ENCODE data around the gene RSBN1L.
"Not testable (repeated sequence)": the region's sequence is repeated elsewhere in the genome, so short reads cannot be mapped to it uniquely, and the experiment has no call there.

RSBN1L gene

DNA sequence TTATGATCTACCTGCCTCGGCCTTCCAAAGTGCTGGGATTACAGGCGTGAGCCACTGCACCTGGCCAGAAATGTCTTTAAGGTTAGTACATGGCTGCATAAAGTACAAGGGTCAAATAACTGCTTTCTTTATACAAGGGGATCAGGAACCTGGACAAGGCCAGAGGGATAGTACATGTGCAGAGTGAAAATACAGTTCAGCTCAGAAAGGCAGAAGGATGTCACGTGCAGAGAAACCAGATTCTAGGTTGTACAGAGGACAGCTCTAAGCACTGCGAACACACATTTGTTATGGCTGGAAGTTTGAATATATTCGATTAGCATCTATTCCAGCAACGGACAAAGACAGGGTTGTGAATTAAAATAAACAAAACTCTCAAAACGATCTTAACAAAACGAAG lies 6.0 kb upstream of the RSBN1L start:
- DNase-seq: no peak

DNA sequence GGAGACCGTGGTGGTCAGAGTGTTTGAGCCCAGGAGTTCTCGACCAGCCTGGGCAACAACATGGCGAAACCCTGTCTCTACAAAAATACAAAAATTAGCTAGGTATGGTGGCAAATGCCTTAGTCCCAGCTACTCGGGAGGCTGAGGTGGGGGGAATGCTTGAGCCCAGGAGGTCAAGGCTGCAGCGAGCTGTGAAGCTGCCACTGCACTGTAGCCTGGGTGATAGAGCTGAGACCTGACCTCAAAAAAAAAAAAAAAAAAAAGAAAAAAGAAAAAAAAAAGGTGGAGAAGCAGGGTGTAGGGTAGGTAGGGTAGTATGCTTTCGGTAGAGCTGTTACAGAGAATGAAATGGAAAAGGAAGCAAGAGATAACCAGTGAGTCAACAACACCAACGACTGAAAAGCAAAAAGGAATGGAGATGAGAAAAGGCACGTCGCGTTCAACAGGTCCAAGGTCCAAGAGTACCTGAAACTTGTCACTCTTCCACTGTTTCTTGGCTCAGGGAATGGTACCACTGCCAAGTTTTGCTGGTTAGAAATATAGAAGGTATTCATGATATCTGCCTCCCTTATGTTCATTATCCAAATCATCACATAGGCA lies 4.3 kb upstream of the RSBN1L start:
- no peak for DNase-seq

DNA sequence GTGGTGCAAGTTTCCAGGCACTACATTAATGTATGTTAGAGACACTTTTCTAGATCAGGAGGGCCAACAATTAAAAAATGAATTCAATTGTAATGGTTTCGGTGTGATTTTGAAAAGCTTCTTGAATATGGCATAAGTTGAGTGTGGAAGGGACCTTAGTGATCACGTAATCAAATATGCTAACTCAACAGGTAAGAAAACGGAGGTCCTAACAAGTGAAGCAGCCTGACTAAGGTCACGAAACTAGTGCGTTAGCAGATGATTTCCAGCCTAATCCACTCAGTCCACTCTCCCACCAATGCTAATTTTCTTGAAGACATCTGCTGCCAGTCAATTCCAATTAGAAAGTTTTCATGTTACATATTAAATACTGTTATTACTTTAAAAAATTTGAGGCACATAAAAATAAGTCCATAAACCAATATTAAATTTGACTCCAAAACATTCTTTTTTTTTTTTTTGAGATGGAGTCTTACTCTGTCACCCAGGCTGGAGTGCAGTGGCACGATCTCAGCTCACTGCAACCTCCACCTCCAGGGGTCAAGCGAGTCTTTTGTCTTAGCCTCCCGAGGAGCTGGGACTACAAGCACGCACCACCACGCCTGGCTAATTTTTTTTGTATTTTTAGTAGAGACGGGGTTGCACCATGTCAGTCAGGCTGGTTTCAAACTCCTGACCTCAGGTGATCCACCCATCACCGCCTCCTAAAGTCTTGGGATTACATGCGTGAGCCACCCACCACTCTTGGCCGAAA lies 2.3 kb upstream of the RSBN1L start:
- no peak for DNase-seq

DNA sequence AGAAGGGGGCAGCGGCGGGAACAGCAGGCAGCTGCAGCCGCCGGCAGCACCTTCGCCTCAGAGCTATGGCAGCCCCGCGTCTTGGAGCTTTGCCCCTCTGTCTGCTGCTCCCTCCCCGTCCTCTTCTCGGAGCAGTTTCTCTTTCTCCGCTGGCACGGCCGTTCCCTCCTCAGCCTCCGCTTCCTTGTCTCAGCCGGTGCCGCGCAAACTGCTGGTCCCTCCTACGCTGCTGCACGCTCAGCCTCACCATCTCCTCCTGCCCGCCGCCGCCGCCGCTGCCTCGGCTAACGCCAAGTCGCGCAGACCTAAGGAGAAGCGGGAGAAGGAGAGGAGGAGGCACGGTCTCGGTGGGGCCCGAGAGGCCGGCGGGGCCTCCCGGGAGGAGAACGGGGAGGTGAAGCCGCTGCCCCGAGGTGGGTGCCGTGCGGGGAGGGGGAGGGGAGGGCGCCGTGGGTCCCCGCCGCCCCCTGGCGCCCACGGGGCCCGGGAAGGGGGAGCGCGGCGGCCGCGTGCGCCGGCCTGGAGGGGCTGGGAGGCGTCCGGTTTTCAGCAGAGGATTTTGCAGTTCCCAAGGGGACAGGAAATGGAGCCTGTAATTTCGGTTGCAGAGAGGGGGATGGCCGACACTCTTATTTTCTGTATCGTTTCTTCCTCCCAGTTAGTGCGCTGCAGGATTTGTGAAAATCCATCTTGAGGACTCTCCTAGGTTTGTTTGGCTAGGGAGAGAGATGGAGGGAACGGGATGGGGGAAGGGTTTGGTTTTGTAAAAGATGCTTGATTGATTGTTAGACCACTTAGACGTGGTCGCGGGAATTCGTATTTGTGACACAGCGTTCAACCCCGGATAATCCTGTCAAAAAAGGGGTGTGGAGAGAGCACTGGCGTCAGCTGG lies 630 bp downstream of the RSBN1L start:
- peak; percentile 50 for DNase-seq

DNA sequence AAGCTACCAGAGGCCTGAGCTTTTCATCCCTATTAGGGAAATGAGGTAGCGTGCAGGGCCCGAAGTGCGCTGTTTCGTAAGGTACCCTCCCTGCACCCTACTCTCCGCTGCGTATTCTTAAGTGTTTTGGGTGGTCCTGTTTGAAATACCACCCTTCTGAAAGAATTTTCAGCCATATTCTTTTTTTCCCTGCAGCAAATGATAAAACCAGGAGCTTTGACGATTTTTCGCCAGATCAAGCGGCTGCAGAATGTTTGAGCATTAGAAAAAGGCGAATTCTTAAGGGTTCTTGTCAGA lies 1.2 kb downstream of the RSBN1L start:
- DNase-seq: no peak

GRCh38 chr7:77698042-77698625 lies 1.9 kb downstream of the RSBN1L start:
- no peak for DNase-seq

GRCh38 chr7:77699056-77699455 lies 2.8 kb downstream of the RSBN1L start:
- no peak for DNase-seq

- no peak for DNase-seq
Observed at GRCh38 chr7:77702513-77702912, 6.3 kb downstream of the RSBN1L start.

DNA sequence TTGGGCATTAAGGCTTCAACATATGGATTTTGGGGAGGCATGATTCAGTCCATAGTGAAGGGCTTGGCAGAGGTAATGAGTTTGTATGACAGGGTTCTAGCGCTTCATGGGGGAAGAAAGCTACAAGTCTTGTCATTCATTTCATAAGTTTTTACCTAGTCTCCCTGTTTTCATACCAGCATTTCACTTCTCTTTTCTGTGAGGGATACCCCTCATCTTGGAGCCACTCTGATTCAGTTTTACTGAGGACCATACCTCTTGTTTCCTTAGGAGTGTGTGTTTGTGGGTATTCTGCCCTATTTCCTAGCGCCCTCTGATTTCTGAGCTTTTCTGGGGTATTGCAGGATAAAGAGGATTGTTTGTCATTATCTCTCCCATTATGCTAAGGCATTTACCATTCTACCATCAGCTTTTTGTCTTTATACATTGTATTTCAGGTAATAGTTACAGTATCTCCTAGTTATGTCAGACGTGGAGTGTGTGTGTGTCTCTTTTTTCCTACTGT lies 6.8 kb downstream of the RSBN1L start:
- DNase-seq: no peak

DNA sequence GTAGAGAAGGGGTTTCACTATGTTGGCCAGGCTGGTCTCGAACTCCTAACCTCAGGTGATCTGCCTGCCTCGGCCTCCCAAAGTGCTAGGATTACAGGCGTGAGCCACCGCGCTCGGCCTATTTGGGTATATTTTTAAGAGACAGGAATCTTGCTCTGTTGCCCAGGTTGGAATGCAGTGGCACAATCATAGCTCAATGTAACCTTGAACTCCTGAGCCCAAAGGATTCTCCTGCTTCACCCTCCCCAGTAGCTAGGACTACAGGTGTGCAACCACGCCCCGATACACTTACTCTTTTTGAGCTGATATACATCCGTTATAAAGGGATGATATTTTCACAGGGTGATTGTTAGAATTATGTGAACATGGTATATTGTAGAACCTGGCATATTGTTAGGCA lies 7.4 kb downstream of the RSBN1L start:
- DNase-seq: not testable (repeated sequence)

GRCh38 chr7:77707504-77707992 lies 11.3 kb downstream of the RSBN1L start:
- DNase-seq: no peak

GRCh38 chr7:77710067-77710466 lies 13.8 kb downstream of the RSBN1L start:
- no peak for DNase-seq

GRCh38 chr7:77710861-77711260 lies 14.6 kb downstream of the RSBN1L start:
- DNase-seq: no peak

DNA sequence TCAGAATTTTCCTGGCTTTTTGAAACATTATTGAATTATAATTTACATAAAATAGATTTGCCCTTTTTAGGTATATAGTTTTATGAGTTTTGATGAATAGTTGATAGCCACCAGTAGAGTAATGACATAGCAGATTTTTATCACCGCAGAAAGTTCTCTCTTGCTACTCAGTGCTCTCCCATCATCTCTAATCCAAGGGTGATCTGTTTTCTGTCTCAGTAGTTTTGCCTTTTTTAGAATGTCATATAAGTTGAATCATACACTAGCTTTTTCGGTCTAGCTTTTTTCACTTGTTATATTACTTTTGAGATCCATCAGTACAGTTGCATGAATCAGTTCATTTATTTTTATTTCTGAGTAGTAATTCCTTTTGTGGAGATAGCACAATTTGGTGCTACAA lies 17.9 kb downstream of the RSBN1L start:
- no peak for DNase-seq

- not testable (repeated sequence) for DNase-seq
Observed at GRCh38 chr7:77714931-77715330, 18.7 kb downstream of the RSBN1L start.

- DNase-seq: no peak
Observed at GRCh38 chr7:77716804-77717203, 20.5 kb downstream of the RSBN1L start.

GRCh38 chr7:77717566-77717965 lies 21.3 kb downstream of the RSBN1L start:
- not testable (repeated sequence) for DNase-seq

DNA sequence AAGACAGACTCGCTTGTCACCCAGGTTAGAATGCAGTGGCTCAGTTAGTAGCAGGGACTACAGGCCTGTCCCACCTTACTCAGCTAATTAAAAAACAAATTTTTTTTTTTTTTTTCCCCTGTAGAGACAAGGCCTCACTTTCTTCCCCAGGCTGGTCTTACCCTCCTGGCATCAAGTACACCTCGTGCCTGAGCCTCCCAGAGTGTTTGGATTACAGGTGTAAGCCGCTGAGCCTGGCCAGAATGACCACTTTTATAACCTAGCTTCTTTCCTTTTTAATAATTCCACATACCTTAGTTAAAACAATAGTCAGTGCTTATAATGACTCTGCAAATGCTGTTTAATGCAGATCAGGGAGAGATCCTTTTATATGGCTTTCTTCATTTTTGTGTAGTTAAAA lies 31.3 kb downstream of the RSBN1L start:
- no peak for DNase-seq

- no peak for DNase-seq
Observed at GRCh38 chr7:77727936-77728701, 31.9 kb downstream of the RSBN1L start.

GRCh38 chr7:77729574-77730348 lies 33.5 kb downstream of the RSBN1L start:
- no peak for DNase-seq

DNA sequence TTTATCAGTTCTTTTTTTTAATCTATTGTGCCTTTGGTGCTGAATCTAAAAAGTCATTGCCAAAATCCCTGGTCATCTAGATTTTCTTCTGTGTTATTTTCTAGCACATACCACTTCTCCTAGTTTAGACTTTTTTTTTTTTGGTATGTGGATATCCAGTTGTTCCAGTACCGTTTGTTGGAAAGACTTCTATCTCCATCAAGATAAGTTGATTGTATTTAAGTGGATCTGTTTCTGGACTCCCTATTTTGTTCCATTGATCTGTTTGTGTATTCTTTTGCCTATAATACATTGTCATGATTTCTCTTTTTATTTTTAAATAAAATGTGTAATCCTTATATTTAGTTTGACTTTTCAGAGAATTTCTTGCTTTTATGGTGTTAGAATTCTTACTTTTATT lies 35.5 kb downstream of the RSBN1L start:
- DNase-seq: no peak

All from DMS79 (cell line).